Measurements from ENCODE around the gene PGS1.

PGS1 gene

DNA sequence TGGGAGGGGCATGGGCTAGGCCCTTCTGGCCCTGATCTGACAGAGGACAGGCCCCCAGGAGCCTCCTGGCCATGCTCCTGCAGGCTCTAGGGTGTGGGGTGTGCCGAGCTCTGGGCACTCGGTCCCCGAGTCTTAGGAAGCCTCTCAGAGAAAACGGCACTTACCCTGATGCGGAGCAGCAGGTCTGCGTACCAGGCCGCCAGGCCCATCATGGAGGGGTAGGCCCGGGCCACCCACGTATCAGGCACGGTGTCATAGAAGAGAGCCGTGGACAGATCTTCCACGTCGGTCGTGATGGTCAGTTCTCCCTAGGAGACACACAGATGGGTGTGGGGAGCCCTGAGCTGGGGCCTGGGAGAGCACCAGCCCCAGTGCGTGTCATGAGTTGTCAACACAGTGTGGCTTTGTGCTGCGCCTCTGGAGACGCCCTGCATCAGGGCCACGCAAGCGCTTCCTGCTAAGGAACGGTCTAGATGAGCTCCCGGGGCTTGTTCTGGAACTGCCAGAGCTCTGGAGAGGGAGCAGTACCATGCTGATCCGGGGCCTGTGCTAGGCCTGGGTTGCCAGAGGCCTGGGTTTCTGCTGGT, 47.9 kb downstream of the PGS1 start:
- DNase-seq (ENCODE audit: low read depth in 2 of 3, low spot score in 2 of 3), result no peak

DNA sequence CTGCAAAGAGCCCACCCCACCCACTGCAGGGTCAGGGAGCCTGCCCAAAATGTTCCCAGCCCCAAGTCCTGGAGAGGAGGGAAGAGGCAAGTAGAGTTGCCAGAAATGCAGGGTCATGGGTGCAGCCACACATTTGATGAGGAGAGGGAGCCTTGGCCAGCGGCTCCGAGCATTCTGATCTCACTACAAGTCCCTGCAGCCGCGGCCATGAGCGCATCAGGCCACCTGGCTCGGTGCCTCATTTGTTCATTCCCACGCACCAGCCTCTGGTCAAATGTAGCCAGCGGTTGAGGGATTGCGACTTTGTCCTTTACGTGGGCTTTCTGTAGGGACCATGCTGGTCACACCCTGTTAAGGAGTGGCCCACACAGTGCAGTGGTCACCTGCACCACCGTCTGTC, 48.7 kb downstream of the PGS1 start:
- DNase-seq (ENCODE audit: low read depth in 2 of 3, low spot score in 2 of 3), result no peak

DNA sequence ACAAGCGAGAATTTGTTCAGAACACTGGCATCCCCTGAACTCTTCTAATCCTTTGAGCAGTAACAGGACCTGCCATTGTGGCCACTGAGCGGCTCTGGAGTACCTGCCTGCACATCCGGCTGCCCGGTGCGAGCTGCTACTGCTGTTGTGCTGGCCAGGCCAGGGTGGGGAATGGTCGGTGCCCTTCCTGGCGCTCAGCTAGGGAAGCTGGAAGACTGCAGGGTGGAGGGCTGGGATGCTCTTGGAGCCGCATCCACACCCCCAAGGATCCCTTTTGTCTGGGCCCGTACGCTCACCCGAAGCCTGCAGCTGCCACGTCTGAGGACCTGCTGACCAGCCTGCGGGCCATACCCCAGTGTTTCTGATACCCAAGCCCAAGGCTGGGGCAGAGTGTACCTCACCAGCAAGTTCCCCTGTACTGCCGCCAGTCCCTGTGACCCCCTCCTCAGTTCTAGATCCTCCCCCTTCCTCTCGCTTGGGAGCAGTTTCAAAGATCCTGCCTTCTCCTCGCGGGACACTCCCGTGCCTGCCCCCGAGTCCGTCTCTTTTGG, 49.7 kb downstream of the PGS1 start:
- no peak for DNase-seq (ENCODE audit: low read depth in 2 of 3, low spot score in 2 of 3)

DNA sequence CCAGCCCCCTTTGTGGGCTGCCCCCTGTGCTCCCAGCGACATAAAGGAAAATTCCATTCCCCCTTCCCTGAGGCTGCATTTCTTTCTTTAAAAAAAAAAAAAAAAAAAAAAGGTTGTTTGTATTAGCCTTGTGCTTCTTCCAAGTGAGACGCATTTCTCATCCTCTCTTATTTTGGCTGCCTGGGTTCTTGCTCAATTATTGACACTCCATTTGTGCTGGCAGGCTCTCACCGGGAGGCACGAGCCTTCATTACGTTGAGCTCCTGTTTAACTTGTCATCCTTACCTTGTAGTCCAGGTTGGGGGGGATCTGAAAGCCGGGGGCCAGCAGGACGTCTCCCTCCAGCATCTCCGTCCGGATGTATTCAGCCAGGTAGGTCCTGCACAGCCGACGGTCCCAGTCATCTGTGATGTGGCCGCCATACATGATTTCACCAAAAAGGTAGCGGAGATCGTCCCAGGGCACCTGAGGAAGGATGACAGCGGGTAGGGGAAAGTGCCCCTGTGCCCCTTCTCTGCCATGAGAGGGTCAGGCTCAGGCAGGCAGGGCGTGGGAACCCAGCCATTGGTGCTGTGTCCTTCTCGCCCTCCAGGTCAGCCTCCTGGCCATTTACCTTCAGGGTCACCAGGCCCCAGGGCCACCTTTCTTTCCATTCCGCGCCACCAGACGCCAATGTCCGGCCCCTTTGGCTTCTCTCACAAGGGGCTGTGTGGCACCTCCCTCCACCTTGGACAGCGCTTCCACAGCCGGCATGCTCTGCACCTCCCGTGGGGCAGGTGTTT, 50.6 kb downstream of the PGS1 start:
- no peak for DNase-seq (ENCODE audit: low read depth in 2 of 3, low spot score in 2 of 3)

DNA sequence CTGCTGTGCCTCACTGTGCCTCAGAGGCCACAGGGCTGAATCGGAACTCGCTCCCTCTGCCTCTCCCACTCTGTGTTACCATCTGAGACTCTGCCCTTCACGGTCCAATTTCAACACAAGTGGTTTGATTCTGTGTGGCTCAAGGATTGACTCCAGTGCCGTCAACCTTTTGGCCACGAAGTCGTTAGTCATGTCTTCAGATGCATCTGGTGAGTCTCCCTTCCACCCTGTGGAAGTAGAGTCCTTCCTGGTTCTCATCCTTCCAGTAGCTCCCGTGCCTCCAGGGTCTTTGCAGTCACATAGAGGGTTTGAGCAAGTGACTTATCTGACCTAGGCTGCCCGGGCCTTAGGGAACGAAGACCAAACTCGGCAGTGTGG, 51.2 kb downstream of the PGS1 start:
- DNase-seq (ENCODE audit: low read depth in 2 of 3, low spot score in 2 of 3), result no peak

DNA sequence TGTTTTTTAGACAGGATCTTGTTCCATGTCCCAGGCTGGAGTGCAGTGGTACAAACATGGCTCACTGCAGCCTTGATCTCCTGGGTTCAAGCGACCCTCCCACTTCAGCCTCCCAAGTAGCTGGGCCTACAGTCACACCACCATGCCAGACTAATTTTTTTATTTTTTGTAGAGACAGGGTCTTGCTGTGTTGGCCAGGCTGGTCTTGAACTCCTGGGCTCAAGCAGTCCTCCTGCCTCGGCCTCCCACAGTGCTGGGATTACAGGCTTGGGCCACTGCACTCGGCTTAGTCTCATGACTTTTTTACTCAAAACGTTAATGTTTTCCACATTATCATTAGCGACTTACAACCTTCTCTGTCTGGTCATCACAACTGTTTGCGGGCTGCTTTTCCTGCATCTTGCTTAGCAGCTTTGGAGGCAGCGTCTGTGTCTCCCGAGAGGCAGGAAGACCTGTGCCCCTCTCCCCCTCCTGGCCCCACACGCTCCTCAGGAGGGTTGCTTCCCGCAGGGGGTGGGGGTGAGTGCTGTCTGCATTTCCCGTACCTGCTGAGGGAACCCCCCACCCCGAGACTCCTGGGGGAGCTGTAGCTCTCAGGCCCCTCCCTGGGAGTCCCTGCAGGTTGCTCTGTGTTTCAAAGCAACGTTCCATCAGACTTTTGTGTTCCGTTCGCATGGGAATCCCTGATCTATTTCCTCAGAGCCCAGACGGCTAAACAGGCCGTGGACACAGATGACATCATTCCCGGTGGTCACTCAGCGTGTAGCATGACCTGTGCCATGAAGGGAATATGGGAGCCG, 52.6 kb downstream of the PGS1 start:
- no peak for DNase-seq (ENCODE audit: low read depth in 2 of 3, low spot score in 2 of 3)

DNA sequence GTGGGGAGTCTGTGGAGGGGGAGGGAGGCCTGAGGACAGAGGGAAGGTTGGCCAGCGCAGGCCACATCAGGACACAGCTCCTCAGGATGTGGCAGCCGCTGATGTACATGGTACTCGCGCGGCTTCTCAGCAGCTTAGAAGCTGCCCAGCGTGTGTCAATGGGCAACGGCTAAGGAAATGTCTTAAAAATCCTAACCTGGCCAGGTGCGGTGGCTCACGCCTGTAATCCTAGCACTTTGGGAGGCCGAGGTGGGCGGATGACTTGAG, 53.2 kb downstream of the PGS1 start:
- no peak for DNase-seq (ENCODE audit: low read depth in 2 of 3, low spot score in 2 of 3)

DNA sequence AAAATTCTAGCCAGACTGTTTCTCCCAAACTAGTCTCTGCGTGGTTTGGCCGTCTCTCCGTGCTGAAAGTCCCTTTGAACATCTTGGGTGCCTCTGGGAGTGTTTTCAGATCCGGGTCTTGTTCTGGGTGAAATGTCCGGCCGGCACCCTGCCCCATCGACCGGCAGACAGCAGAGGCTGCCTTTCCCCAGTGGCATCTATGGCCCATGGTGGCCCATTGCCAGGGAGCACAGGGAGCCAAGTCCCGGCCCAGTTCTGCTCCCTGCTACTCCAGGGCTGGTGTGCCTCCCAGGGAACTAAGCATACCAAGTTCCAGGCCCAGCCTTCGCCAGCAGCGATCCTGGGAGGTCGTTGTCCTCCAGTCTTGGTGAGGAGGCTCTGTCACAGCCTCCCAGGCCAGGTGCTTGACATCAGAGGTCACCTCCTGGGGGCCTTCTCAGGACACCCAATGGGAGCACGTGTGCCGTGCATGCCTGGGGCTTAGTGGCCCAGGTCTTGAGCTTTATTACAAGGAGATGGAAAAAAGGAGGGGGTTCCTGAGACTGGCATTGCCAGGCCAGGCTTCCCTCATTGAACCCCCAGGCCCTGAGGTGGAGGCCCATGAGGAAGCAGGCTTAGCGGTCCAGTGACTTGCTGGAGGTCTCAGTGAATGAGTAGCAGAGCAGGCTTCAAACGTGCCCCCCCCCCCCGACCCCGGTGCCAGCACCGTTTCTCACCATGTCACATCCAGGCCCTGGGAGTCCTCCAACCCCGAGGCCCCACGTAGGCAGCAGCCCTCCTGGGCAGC, 54.0 kb downstream of the PGS1 start:
- no peak for DNase-seq (ENCODE audit: low read depth in 2 of 3, low spot score in 2 of 3)

DNA sequence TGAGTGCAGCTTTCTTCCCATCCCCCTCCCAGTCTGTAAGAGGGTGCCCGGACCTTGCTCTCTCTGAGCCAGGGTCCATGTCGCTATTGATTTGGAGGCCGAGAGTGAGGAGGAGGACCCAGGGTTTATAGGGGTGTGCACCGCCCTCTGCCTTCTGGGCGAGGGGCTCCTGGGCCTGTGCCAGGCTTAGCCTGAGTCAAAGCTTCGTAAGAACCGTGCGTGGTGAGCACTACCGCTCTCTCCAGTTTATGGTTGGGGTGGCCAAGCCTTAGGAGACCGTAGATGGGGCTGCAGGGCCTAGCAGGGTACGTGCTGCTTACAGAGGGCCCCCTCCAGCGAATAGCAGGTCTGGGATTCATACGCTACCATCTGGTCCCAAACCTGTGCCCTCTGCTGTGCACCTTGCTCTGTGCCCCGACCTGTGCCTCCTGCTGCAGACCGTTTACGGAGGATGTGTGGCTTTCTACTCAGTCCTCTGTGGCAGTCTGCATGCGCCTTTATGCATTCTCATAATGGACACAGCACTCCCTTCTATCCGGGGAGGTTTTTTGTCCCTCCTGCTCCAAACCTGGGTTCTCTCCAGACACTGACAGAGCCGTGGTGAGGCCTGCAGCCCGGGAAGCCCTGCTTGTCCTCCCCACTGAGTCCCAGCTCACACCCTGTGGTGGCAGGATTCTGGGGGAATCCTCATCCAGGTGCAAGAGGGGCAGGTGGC, 54.7 kb downstream of the PGS1 start:
- no peak for DNase-seq (ENCODE audit: low read depth in 2 of 3, low spot score in 2 of 3)

DNA sequence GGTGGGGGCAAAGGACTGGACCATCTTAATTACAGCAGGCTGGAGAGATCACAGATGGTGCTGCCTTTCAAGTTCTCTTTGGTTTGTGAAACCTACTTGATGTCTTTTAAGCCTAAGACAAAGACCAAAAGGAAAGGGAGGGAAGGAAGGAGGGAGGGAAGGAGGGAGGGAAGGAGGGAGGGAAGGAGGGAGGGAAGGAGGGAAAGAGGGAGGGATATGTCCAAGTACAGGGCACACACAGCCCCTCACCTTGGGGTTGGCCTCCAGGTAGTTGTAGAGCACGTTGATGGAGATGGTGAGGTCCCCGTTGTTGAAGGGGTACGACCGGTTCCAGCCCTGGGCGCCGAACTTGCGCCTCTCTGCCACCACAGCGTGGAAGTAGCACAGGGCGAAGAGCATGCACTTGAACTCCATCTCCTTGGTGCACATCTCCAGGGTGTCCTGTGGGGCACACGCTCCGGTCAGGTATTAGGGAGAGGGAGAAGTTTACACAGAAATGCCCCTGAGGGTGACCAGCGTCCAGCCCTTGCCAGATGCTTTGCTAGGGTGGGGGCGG, 55.4 kb downstream of the PGS1 start:
- no peak for DNase-seq (ENCODE audit: low read depth in 2 of 3, low spot score in 2 of 3)

DNA sequence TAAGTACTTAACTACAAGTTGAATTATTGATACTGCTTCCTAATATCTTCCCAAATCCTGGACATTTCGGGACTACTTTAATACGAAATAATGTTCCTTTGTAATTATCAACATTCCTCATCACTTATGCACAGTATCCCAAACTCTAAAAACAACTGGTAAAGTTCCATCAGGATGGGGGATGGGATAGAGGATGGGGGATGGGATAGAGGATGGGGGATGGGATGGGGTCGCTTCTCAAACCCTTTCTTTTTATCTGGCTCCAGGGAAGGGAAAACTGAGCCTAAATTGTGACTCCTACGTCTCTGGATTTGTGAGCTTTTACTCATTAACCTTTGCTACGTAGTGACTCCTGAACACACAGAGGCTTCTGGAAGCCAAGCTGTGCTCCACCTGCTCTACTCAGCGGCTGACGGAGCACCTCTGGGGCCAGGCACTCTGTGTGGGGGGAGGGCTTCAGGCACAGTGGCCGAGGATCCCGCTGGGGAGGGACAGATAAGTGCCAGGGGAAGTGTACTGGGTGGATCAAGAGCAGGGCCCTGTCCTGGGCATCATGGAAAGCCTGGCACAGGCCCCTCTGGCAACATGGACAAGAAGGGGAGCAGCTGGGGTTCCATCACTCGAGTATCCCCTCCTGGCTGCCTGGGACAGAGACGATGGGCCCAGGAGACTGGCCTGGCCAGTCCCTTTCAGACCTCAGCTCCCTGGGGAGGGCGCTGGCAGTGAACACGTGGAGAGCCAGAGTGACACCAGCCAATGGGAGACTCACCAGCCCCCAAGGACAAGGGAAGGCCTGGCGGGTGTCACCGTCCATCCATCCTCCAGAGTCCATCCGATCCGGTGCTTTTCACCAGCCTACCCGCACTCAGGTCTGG, 56.2 kb downstream of the PGS1 start:
- DNase-seq (ENCODE audit: low read depth in 2 of 3, low spot score in 2 of 3), result no peak

DNA sequence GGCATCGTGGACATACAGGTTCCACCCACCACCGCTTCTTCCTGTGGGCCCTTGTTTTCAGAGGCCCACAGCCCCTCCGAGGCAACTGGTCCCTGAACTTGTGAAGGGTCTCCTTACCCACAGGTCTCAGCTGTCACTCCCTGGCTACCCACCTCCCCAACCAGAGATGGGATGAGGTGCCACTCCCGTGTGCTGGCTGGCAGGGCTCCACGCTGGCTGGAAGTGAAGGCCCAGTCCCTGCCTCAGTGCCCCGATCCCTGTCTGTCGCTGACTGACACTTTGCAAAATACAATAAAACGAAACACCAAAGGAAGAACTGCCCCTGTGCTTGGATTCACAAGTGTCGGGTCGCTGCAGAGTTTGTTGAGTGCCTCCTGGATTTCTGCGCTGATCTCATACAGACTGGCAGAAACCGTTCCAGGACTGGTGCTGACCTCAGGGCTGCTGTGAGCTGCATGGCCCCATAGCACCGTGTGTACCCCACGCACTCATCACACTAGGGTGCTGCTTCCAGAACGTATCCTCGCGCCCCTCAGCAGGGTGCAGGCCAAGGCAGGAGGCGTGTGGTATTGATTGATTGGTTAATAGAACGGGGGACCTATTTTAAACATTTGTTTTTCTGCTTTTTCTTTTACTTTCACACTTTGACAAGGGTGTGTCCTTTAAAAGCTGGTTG, 57.0 kb downstream of the PGS1 start:
- no peak for DNase-seq (ENCODE audit: low read depth in 2 of 3, low spot score in 2 of 3)

DNA sequence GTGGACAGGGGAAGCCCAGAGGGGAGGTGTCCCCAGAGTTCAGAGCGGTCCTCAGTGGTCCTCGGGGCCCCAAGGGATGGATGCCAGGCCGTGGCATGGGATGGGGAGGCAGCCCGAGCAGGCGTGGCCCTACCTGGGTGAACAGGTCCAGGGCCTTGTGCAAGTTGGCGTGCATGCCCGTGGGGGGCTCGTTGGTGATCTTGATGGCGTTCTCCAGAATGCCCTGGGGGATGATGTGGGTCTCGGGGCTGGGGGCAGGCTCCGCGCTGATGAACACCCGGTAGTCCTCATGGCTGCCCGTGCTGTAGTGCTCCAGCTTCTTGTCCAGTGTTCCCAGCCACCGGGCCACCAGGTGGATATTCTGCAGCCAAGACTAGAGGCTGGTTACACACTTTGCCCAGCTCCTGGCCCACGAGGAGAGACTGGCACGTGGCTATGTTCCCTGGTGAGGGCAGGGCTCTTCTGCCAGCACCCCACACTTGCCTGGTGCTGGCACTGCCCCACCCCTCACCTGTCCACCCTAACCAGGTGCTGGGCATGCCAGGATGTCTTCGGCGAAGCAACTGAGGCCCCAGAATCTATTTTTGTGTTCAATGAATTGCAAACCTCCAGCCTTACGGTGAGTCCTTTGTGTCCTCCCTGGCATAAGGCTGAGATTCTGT, 59.2 kb downstream of the PGS1 start:
- DNase-seq (ENCODE audit: low read depth in 2 of 3, low spot score in 2 of 3), result no peak

DNA sequence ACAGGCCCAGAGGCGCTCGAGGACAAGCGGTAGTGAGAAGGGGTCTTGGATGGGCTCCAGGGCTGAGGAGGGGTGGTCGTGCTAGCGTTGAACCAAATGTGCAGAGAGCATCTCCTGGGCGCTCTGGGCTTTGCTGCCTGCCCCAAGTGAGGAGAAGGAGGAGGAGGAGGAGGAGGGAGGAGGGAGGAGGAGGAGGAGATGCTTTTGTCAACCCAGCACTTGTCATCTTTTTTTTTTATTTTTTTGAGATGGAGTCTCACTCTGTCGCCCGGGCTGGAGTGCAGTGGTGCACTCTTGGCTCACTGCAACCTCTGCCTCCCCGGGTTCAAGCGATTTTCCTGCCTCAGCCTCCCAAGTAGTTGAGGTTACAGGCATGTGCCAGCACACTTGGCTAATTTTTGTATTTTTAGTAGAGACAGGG, 59.8 kb downstream of the PGS1 start:
- no peak for DNase-seq (ENCODE audit: low read depth in 2 of 3, low spot score in 2 of 3)

DNA sequence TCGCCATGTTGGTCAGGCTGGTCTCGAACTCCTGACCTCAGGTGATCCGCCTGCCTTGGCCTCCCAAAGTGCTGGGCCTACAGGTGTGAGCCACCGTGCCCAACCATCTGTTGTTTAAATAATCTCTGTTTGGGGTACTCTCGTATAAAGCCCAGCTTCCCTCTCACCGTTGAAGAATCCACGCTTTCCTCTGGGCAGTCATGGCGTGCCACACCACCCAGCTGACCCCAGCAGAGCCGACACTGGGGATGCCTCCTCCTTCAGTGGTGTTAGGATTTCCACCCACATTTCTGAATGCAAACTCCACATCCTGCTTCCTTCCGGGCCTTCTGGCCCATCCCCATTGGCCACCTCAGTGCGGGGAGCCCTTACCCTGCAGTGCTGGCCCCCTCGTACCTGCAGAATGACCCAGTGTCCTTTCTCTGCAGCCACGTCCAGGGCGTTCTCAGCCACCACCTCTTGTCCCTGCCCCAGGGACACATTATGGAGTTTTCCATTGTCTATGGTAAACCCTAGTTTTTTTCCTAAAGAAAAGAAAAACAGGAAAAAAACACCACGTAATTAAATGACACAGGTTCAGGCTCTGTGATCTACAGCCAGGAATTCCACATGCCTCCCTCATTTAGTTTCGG, 60.4 kb downstream of the PGS1 start:
- DNase-seq (ENCODE audit: low read depth in 2 of 3, low spot score in 2 of 3), result no peak

DNA sequence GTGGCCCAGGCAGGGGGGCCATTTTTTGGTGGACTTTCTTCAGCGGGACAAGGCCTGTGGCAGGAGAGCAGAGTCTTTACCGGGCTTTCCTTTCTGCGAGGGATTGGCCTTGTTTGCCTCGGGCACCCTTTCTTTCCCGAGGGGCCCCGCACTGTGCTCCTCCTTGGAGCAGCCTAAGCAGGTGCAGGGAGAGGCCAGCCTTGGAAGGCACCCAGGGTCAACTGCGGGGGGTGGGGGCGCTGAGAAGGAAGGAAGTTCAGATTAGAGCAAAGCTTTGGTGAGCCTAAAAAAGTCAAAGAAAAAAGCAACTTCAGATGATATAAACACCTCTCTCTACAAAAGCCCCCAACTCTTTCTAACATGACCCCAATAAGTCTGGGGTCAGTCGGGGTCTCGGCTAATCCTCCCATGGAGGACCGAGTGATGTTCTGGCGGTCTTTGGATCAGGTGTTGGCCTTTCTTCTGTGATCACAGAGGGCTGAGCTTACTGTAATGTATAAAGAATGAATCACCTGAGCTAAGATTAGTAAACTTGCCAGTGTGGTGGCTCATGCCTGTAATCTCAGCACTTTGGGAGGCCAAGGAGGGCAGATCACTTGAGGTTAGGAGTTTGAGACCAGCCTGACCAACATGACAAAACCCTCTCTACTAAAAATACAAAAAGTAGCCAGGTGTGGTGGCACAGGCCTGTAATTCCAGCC, 63.0 kb downstream of the PGS1 start:
- no peak for DNase-seq (ENCODE audit: low read depth in 2 of 3, low spot score in 2 of 3)

DNA sequence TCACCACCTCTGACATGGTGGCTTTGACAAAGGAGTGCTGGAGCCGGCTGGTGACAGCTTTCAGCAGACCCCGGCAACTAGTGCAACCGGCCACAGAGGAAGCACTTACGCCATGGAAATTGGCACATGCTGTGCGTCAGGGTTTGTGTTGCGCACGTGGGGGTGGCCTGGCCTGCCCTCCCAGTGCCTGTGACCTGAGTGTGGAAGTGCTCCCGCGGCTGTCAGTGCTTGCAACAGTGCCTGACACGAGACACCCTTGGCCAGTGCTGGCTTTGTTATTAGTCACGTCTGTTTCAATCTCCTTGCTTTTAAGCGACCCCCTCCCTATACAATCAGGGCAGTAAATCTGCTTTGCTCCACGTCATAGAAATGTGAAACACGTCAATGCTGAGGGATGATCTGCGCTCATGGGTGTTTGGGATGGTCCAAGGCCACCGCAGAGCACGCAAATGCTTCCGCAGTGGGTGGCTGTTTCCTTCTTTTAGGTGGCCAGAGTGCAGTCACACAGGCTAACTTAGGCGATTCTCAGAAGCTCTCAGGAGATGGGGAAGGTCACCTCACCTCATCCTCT, 64.3 kb downstream of the PGS1 start:
- DNase-seq (ENCODE audit: low read depth in 2 of 3, low spot score in 2 of 3), result no peak

Measured in activated CD8-positive, alpha-beta memory T cell treated with anti-CD3 and anti-CD28 coated beads for 48 hours (primary cell).